RWPE1 (cell line): ENCODE results near the gene ANG.
"Not testable (repeated sequence)": the region's sequence is repeated elsewhere in the genome, so short reads cannot be mapped to it uniquely, and the experiment has no call there.

Source experiments
- CTCF ChIA-PET: fragments of 350-600 bp; sonication (Branson Sonifier 250); formaldehyde crosslinking; extraction: SDS; loops from one replicate; lab custom pipeline; 2021; lab: Yijun Ruan, JAX
- POLR2A ChIA-PET: fragments of 400-600 bp; formaldehyde crosslinking; extraction: SDS; loops from one replicate; lab custom pipeline; 2020; ENCODE audit warnings: antibody characterized with exemption; ENCODE audit not compliant: low non-redundant PET; lab: Yijun Ruan, JAX
- DNase-seq: peaks from one replicate; pipeline ENCODE4 v3.0.0; 2012; ENCODE audit warnings: low spot score
- H3K27ac ChIP-seq: fragments of 450-650 bp; 2 replicates; pipeline ENCODE4 v1.5.1; 2017
- TF ChIP-seq, protein P1 (sequence below): fragments of 450-650 bp; conservative IDR thresholded peaks from 2 replicates; pipeline ENCODE4 v1.5.1; 2017; ENCODE audit warnings: low read depth, mild to moderate bottlenecking

The ANG gene

DNA sequence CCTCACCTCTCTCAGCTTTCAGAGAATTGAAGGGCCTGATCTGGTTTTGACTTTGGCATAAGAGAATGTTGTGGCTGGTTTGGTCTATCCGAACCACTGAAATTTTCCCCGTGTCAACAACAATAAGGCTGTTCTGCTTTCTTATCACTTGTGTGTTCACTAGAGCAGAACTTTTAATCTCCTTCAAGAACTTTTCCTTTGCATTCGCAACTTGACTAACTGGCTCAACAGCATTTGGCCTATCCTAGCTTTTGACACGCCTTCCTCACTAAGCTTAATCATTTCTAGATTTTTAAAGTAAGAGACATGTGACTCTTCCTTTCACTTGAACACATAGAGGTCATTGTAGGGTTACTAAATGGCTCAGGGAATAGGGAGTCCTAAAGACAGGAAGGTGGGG lies 31.2 kb downstream of the ANG start:
- no peak for DNase-seq
- H3K27ac ChIP-seq: no peak overlapping the region
- ChIA-PET POLR2A (no interaction called here), CTCF (no interaction called here)
- TF ChIP-seq, protein P1, sequence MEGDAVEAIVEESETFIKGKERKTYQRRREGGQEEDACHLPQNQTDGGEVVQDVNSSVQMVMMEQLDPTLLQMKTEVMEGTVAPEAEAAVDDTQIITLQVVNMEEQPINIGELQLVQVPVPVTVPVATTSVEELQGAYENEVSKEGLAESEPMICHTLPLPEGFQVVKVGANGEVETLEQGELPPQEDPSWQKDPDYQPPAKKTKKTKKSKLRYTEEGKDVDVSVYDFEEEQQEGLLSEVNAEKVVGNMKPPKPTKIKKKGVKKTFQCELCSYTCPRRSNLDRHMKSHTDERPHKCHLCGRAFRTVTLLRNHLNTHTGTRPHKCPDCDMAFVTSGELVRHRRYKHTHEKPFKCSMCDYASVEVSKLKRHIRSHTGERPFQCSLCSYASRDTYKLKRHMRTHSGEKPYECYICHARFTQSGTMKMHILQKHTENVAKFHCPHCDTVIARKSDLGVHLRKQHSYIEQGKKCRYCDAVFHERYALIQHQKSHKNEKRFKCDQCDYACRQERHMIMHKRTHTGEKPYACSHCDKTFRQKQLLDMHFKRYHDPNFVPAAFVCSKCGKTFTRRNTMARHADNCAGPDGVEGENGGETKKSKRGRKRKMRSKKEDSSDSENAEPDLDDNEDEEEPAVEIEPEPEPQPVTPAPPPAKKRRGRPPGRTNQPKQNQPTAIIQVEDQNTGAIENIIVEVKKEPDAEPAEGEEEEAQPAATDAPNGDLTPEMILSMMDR: no peak

- ChIA-PET CTCF (no interaction called here), POLR2A (no interaction called here)
- no peak for DNase-seq
- H3K27ac ChIP-seq: no peak overlapping the region
- TF ChIP-seq, protein P1: no peak
Observed at GRCh38 chr14:20720741-20721140, 32.2 kb downstream of the ANG start.

GRCh38 chr14:20722016-20722415 lies 33.5 kb downstream of the ANG start:
- ChIA-PET POLR2A (no interaction called here), CTCF (no interaction called here)
- no peak overlapping the region for H3K27ac ChIP-seq
- TF ChIP-seq, protein P1: no peak
- DNase-seq: no peak

DNA sequence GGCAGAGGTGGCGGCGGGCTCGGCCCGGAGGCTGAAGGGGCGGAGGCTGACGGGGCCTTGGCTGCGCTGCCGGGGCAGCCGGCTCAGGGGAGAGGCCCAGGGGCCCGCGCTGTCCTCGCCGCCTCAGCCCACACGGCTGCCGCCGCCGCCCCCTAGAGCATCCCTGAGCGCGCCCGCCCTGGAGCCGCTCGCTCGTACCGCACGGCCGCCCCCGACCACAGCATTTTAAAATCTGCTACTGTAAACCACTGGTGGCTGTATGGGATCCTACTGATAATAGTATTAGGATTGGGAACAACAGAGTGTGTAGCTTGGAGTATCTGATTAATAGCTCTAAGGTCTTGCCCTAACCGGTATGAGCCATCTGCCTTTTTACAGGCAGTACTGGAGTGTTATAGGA lies 34.9 kb downstream of the ANG start:
- H3K27ac ChIP-seq: no peak overlapping the region
- TF ChIP-seq, protein P1: no peak
- no peak for DNase-seq
- CTCF ChIA-PET: no interaction called here
- POLR2A ChIA-PET: no interaction called here

GRCh38 chr14:20726121-20726520 lies 37.6 kb downstream of the ANG start:
- CTCF ChIA-PET, POLR2A ChIA-PET, H3K27ac ChIP-seq, DNase-seq: not testable (repeated sequence)

DNA sequence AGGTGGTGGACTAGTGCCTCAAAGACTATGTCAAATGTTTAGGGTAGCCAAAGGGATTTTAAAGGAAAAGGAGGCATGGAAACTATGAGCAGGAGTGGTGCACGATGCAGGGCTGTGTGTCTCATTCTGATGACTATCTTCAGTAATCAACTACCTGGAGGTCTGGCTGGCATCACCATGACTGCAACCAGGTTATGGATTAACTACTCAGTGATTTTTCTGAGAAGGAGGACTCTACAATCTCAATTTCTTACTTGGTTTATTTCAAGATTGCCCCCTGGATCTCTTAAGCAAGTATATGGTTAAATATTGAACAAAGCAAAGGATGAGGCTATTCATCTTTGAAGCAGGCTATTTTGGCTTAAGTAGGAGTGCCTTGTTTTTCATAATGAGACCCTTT lies 38.0 kb downstream of the ANG start:
- CTCF ChIA-PET: no interaction called here
- DNase-seq: no peak
- no peak overlapping the region for H3K27ac ChIP-seq

GRCh38 chr14:20730891-20731290 lies 42.3 kb downstream of the ANG start:
- ChIA-PET POLR2A (no interaction called here), CTCF (interaction anchor here (0.6 kb wide), 2 partner anchors 90 to 437 kb away, joined by 3 to 4 read pairs; no protein-coding TSS in a partner anchor)
- TF ChIP-seq, protein P1: no peak
- H3K27ac ChIP-seq: no peak overlapping the region
- DNase-seq: no peak

More for the DNA sequence above, 38.0 kb downstream of the ANG start:
- POLR2A ChIA-PET: no interaction called here
- TF ChIP-seq, protein P1: no peak
